Measurements from ENCODE around the gene USP54.

DNA sequence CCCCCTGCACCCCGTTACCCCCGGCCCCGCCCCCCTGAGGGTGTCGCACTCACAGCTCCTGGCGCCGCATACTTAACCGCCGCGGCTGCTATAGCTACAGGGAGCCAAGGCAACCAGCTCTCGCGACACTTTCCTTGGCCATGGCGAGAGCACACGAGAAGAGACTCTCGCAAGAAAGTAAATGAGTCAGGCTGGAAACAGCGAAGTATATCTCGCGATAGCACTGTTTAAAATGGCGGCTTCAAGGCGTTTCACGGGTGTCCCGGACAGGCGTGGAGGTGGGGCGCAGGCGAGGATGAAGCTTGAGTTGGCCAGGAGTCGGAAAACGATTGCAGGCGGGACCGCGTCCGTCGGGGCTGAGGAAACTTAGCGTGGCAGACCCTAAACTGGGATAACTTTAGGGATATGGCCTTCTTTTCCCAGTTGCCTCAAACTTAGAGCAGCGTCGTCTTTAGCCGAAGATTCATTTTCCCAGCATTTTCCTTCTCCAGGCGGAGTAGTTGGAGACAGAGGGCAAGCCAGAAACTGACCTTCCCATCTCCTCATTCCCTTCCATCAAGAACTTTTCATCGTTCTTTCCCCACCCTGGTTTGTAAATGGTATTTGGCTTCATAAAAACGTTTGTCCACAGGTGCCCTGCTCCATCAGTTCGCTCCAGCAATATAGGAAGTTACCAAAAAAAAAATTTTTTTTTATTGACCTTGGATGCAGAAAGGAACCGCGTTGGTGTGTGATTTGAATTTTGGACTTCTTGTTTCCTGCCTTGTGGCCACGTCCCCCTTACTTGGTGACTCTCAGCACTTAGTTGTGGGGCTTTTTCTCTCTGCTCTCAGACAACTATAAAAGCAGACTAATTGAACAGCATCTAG, 35.0 kb upstream of the USP54 start:
- TF ChIP-seq, protein P1, sequence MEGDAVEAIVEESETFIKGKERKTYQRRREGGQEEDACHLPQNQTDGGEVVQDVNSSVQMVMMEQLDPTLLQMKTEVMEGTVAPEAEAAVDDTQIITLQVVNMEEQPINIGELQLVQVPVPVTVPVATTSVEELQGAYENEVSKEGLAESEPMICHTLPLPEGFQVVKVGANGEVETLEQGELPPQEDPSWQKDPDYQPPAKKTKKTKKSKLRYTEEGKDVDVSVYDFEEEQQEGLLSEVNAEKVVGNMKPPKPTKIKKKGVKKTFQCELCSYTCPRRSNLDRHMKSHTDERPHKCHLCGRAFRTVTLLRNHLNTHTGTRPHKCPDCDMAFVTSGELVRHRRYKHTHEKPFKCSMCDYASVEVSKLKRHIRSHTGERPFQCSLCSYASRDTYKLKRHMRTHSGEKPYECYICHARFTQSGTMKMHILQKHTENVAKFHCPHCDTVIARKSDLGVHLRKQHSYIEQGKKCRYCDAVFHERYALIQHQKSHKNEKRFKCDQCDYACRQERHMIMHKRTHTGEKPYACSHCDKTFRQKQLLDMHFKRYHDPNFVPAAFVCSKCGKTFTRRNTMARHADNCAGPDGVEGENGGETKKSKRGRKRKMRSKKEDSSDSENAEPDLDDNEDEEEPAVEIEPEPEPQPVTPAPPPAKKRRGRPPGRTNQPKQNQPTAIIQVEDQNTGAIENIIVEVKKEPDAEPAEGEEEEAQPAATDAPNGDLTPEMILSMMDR (conservative IDR thresholded peaks at IDR 0.05 in 1 of 2, IDR thresholded peaks at IDR 0.05 in 1 of 2; ENCODE audit: low read depth in 1 of 2, low read length in 2 of 2): no peak
- no peak for TF ChIP-seq EZH2 (IDR thresholded peaks at IDR 0.05; ENCODE audit: low read length, missing control alignments)
